GM21447 (cell line): ENCODE measurements around the gene NMRAL1.

Source experiments
- ATAC-seq: cut with Tn5 transposase; IDR thresholded peaks from one replicate; pipeline ENCODE4 v1.9.1; 2021; ENCODE audit not compliant: unreplicated experiment

The NMRAL1 gene

GRCh38 chr16:4505356-4506147 lies 31.1 kb upstream of the NMRAL1 start:
- ATAC-seq: peak; percentile 89

GRCh38 chr16:4501071-4501478 lies 26.6 kb upstream of the NMRAL1 start:
- no peak for ATAC-seq

- ATAC-seq: no peak
Measured at GRCh38 chr16:4500272-4500671, 25.8 kb upstream of the NMRAL1 start.

- no peak for ATAC-seq
Measured at GRCh38 chr16:4499196-4499555, 24.8 kb upstream of the NMRAL1 start.

- ATAC-seq: no peak
Measured at GRCh38 chr16:4498546-4499195, 24.2 kb upstream of the NMRAL1 start.

GRCh38 chr16:4496305-4496704 lies 21.9 kb upstream of the NMRAL1 start:
- no peak for ATAC-seq

- ATAC-seq: no peak
Measured at GRCh38 chr16:4495766-4496165, 21.3 kb upstream of the NMRAL1 start.

- no peak for ATAC-seq
Measured at GRCh38 chr16:4494746-4495490, 20.5 kb upstream of the NMRAL1 start.

- ATAC-seq: no peak
Measured at GRCh38 chr16:4491898-4492297, 17.5 kb upstream of the NMRAL1 start.

- ATAC-seq: no peak
Measured at GRCh38 chr16:4489030-4489429, 14.6 kb upstream of the NMRAL1 start.

- no peak for ATAC-seq
Measured at GRCh38 chr16:4488499-4488967, 14.1 kb upstream of the NMRAL1 start.

GRCh38 chr16:4487955-4488498 lies 13.6 kb upstream of the NMRAL1 start:
- ATAC-seq: no peak

GRCh38 chr16:4486126-4486893 lies 11.9 kb upstream of the NMRAL1 start:
- no peak for ATAC-seq

GRCh38 chr16:4481963-4482362 lies 7.5 kb upstream of the NMRAL1 start:
- no peak for ATAC-seq

GRCh38 chr16:4481526-4481925 lies 7.1 kb upstream of the NMRAL1 start:
- no peak for ATAC-seq

- no peak for ATAC-seq
Measured at GRCh38 chr16:4477966-4478365, 3.5 kb upstream of the NMRAL1 start.

GRCh38 chr16:4475880-4476788 lies 1.7 kb upstream of the NMRAL1 start, which contains the start of gene HMOX2:
HMOX2 (plus strand) TSS chr16:4476398; CDS start chr16:4505525, 29,127 bp downstream.
- ATAC-seq: peak; percentile 73

- no peak for ATAC-seq
Measured at GRCh38 chr16:4472880-4473279, 1.5 kb downstream of the NMRAL1 start.

GRCh38 chr16:4471869-4472268 lies 2.6 kb downstream of the NMRAL1 start:
- ATAC-seq: no peak

GRCh38 chr16:4468972-4469371 lies 5.5 kb downstream of the NMRAL1 start:
- no peak for ATAC-seq
